Skeletal muscle satellite cell (primary cell): ENCODE measurements around the gene MRRF.

Source experiments
- H3K27me3 ChIP-seq: 2 replicates; pipeline ENCODE4 v1.7.0; 2013; ENCODE audit warnings: low read length; ENCODE audit not compliant: control insufficient read depth, insufficient read depth
- H3K36me3 ChIP-seq: 2 replicates; pipeline ENCODE4 v1.7.0; 2013; ENCODE audit warnings: mild to moderate bottlenecking, control low read depth, low read length; ENCODE audit not compliant: insufficient read depth
- H3K4me1 ChIP-seq: 2 replicates; pipeline ENCODE4 v1.7.0; 2013; ENCODE audit warnings: low read length; ENCODE audit not compliant: control insufficient read depth, insufficient read depth
- H3K4me2 ChIP-seq: 2 replicates; pipeline ENCODE4 v1.7.0; 2013; ENCODE audit warnings: mild to moderate bottlenecking, low read length
- H3K4me3 ChIP-seq: 2 replicates; pipeline ENCODE4 v1.7.0; 2013; ENCODE audit warnings: low read length
- H3K9ac ChIP-seq: 2 replicates; pipeline ENCODE4 v1.7.0; 2013; ENCODE audit warnings: mild to moderate bottlenecking, low read depth, low read length, moderate library complexity
- H3K9me3 ChIP-seq: replicated peaks from 2 replicates; pipeline ENCODE4 v1.7.0; 2013; ENCODE audit warnings: mild to moderate bottlenecking, control low read depth, low read length

Gene MRRF

GRCh38 chr9:122337556-122337929 lies 72.9 kb downstream of the MRRF start:
- Histone ChIP-seq H3K9me3 (no peaks in the 10 kb centered on the region), H3K36me3 (no peaks in the 10 kb centered on the region), H3K4me3 (no peak overlapping the region), H3K9ac (no peak overlapping the region), H3K27me3 (peaks cover 14% of the 10 kb centered on the region), H3K4me2 (no peak overlapping the region), H3K4me1 (no peaks in the 10 kb centered on the region)

- Histone ChIP-seq H3K36me3 (no peaks in the 10 kb centered on the region), H3K9ac (no peak overlapping the region), H3K4me3 (no peak overlapping the region), H3K4me2 (no peak overlapping the region), H3K27me3 (peaks cover 14% of the 10 kb centered on the region), H3K4me1 (no peaks in the 10 kb centered on the region), H3K9me3 (no peaks in the 10 kb centered on the region)
These were observed 73.9 kb downstream of the MRRF start for GRCh38 chr9:122338536-122338935.

- peaks cover 14% of the 10 kb centered on the region for H3K27me3 ChIP-seq
- no peak overlapping the region for H3K9ac ChIP-seq
- no peaks in the 10 kb centered on the region for H3K36me3 ChIP-seq
- H3K4me1 ChIP-seq = no peaks in the 10 kb centered on the region
- no peak overlapping the region for H3K4me3 ChIP-seq
- H3K9me3 ChIP-seq = no peaks in the 10 kb centered on the region
- H3K4me2 ChIP-seq = no peak overlapping the region
These were observed 74.3 kb downstream of the MRRF start for GRCh38 chr9:122338994-122339393.

GRCh38 chr9:122339579-122339978 lies 74.9 kb downstream of the MRRF start:
- no peaks in the 10 kb centered on the region for H3K36me3 ChIP-seq
- no peaks in the 10 kb centered on the region for H3K9me3 ChIP-seq
- no peak overlapping the region for H3K4me3 ChIP-seq
- peaks cover 14% of the 10 kb centered on the region for H3K27me3 ChIP-seq
- H3K4me2 ChIP-seq = no peak overlapping the region
- H3K4me1 ChIP-seq = no peaks in the 10 kb centered on the region
- H3K9ac ChIP-seq = no peak overlapping the region

- H3K9ac ChIP-seq = no peak overlapping the region
- H3K27me3 ChIP-seq = peaks cover 14% of the 10 kb centered on the region
- H3K36me3 ChIP-seq = no peaks in the 10 kb centered on the region
- H3K9me3 ChIP-seq = no peaks in the 10 kb centered on the region
- H3K4me2 ChIP-seq = no peak overlapping the region
- no peaks in the 10 kb centered on the region for H3K4me1 ChIP-seq
- no peak overlapping the region for H3K4me3 ChIP-seq
These were observed 75.5 kb downstream of the MRRF start for GRCh38 chr9:122340161-122340560.

GRCh38 chr9:122342323-122343050 lies 77.8 kb downstream of the MRRF start:
- H3K9me3 ChIP-seq = no peaks in the 10 kb centered on the region
- H3K4me3 ChIP-seq = no peak overlapping the region
- peaks cover 10% of the 10 kb centered on the region for H3K4me1 ChIP-seq
- peaks cover 7% of the 10 kb centered on the region for H3K27me3 ChIP-seq
- no peak overlapping the region for H3K9ac ChIP-seq
- no peak overlapping the region for H3K4me2 ChIP-seq
- H3K36me3 ChIP-seq = no peaks in the 10 kb centered on the region

GRCh38 chr9:122346478-122347347 lies 82.0 kb downstream of the MRRF start:
- H3K9me3 ChIP-seq = no peaks in the 10 kb centered on the region
- H3K27me3 ChIP-seq = no peaks in the 10 kb centered on the region
- peak overlapping the region; percentile 67 for H3K4me3 ChIP-seq
- peaks cover 12% of the 10 kb centered on the region for H3K4me1 ChIP-seq
- no peaks in the 10 kb centered on the region for H3K36me3 ChIP-seq
- peak overlapping the region; percentile 97 for H3K4me2 ChIP-seq
- H3K9ac ChIP-seq = peak overlapping the region; percentile 77

GRCh38 chr9:122347348-122348287 lies 82.9 kb downstream of the MRRF start:
- Histone ChIP-seq H3K36me3 (no peaks in the 10 kb centered on the region), H3K27me3 (no peaks in the 10 kb centered on the region), H3K9ac (peak overlapping the region; percentile 77), H3K4me1 (peaks cover 12% of the 10 kb centered on the region), H3K9me3 (no peaks in the 10 kb centered on the region), H3K4me3 (peak overlapping the region; percentile 67), H3K4me2 (peak overlapping the region; percentile 97)

- Histone ChIP-seq H3K4me2 (no peak overlapping the region), H3K9ac (no peak overlapping the region), H3K9me3 (no peaks in the 10 kb centered on the region), H3K4me3 (no peak overlapping the region), H3K36me3 (no peaks in the 10 kb centered on the region), H3K4me1 (peaks cover 12% of the 10 kb centered on the region), H3K27me3 (no peaks in the 10 kb centered on the region)
These were observed 83.7 kb downstream of the MRRF start for GRCh38 chr9:122348288-122348777.

GRCh38 chr9:122348791-122349190 lies 84.1 kb downstream of the MRRF start:
- H3K9ac ChIP-seq = no peak overlapping the region

GRCh38 chr9:122349201-122349600 lies 84.5 kb downstream of the MRRF start:
- no peak overlapping the region for H3K4me3 ChIP-seq

More at GRCh38 chr9:122348791-122349190, 84.1 kb downstream of the MRRF start:
- Histone ChIP-seq H3K36me3 (no peaks in the 10 kb centered on the region), H3K9me3 (no peaks in the 10 kb centered on the region), H3K4me1 (peaks cover 12% of the 10 kb centered on the region), H3K4me2 (no peak overlapping the region), H3K27me3 (no peaks in the 10 kb centered on the region), H3K4me3 (no peak overlapping the region)

More at GRCh38 chr9:122349201-122349600, 84.5 kb downstream of the MRRF start:
- Histone ChIP-seq H3K9me3 (no peaks in the 10 kb centered on the region), H3K36me3 (no peaks in the 10 kb centered on the region), H3K4me2 (no peak overlapping the region), H3K27me3 (no peaks in the 10 kb centered on the region), H3K9ac (no peak overlapping the region), H3K4me1 (peaks cover 12% of the 10 kb centered on the region)
